Activated T-helper 1 cell treated with anti-CD3 and anti-CD28 coated beads, Interleukin-2, amount 50 U/mL, for 16 hours (primary cell): Measurements from ENCODE around the gene PCNT.

ENCODE experiments used
- DNase-seq, 2 donors: peaks; one replicate each; pipeline ENCODE4 v3.0.0-alpha.2; 2020; ENCODE audit warnings: low read depth in 1 of 2, low spot score in 1 of 2

Gene PCNT

GRCh38 chr21:46475296-46475695, 151.3 kb downstream of the PCNT start:
- DNase-seq = no peak

GRCh38 chr21:46477765-46478164, 153.8 kb downstream of the PCNT start:
- no peak for DNase-seq

GRCh38 chr21:46478910-46479309, 155.0 kb downstream of the PCNT start:
- DNase-seq = no peak

GRCh38 chr21:46480466-46480865, 156.5 kb downstream of the PCNT start:
- no peak for DNase-seq

- no peak for DNase-seq
These were observed 158.4 kb downstream of the PCNT start for GRCh38 chr21:46482225-46482845.

GRCh38 chr21:46482846-46483231, 158.9 kb downstream of the PCNT start:
- no peak for DNase-seq

GRCh38 chr21:46483300-46484295, 159.6 kb downstream of the PCNT start:
- DNase-seq = no peak

GRCh38 chr21:46486481-46487126, 162.6 kb downstream of the PCNT start:
- DNase-seq = no peak

- no peak for DNase-seq
These were observed 165.3 kb downstream of the PCNT start for GRCh38 chr21:46489162-46489663.

GRCh38 chr21:46489800-46490199, 165.8 kb downstream of the PCNT start:
- DNase-seq = no peak

GRCh38 chr21:46491553-46491952, 167.6 kb downstream of the PCNT start:
- DNase-seq = no peak

GRCh38 chr21:46492851-46493250, 168.9 kb downstream of the PCNT start:
- no peak for DNase-seq

GRCh38 chr21:46493828-46494227, 169.9 kb downstream of the PCNT start:
- DNase-seq = no peak
